Posterior vena cava (tissue), 2 donors: Measurements from ENCODE around the gene RNF169. TPM values are rescaled to one million over a fixed set of nuclear protein-coding genes. Genes with fewer than 3 reads are reported as not detected.
"Not testable (repeated sequence)": the region's sequence is repeated elsewhere in the genome, so short reads cannot be mapped to it uniquely, and the experiment has no call there.

Experiments
- DNase-seq: peaks from one replicate; pipeline ENCODE4 v3.0.0-alpha.2; 2020; ENCODE audit warnings: low spot score
- intact Hi-C, 2 donors: fragments of 100-400 bp; cut with DNase I; formaldehyde crosslinking; loops; one replicate each; pipeline versions ENCODE4 v1.14.1 to v1.14.2; 2022 to 2023
- total RNA-seq, 2 donors: library from RNA; stranded (reverse); fragmentation: NEBNext Ultra II Directional; extraction: Animal tissue kit (Norgen Biotek cat#: 25700); gene quantifications; one replicate each; pipeline ENCODE4 v1.2.1, GENCODE V29; 2021
- donor health status: DM: yes; HTN: yes; CAD: no.
- donor health status: DM: yes; HTN: yes; CAD: no.

Gene RNF169
- total RNA-seq, 2 donors from 2014 or later, result 14.7 to 19.8 TPM

- DNase-seq, result no peak
- intact Hi-C loops, result loop anchor here (5.0 to 10.0 kb wide), 3 partner anchors 111 to 261 kb away; partner anchors contain the start of gene KCNE3 (in 1 of the 2)
Measured at GRCh38 chr11:74725701-74726100, 22.9 kb upstream of the RNF169 start.

- DNase-seq, result peak; percentile 87
- intact Hi-C loops, result loop anchor here (5.0 to 10.0 kb wide), 3 partner anchors 112 to 262 kb away; partner anchors contain the start of gene KCNE3 (in 1 of the 2)
Measured at GRCh38 chr11:74726547-74727182, 22.0 kb upstream of the RNF169 start.

DNA sequence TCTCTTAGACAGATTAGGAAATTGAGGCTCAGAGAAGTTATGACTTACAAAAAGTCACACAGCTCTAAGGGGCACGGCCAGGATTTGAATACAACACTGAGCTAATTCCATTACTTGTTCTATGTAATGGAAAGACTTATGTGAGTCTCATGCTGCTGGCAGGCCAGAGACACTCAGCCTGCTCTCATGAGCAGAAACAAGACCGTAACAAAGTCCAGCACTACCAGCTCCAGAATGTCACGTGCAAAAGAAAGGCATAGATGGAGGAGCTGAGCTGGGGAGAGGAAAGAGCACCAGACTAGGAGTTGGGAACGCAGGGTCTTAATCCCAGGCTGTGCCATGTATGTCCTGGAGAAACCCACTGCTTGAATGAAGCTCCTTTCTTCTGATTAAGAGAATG lies 19.3 kb upstream of the RNF169 start:
- DNase-seq, result no peak
- intact Hi-C loops, result loop anchor here (5.0 to 10.0 kb wide), 3 partner anchors 115 to 265 kb away; partner anchors contain the start of gene KCNE3 (in 1 of the 2)

DNA sequence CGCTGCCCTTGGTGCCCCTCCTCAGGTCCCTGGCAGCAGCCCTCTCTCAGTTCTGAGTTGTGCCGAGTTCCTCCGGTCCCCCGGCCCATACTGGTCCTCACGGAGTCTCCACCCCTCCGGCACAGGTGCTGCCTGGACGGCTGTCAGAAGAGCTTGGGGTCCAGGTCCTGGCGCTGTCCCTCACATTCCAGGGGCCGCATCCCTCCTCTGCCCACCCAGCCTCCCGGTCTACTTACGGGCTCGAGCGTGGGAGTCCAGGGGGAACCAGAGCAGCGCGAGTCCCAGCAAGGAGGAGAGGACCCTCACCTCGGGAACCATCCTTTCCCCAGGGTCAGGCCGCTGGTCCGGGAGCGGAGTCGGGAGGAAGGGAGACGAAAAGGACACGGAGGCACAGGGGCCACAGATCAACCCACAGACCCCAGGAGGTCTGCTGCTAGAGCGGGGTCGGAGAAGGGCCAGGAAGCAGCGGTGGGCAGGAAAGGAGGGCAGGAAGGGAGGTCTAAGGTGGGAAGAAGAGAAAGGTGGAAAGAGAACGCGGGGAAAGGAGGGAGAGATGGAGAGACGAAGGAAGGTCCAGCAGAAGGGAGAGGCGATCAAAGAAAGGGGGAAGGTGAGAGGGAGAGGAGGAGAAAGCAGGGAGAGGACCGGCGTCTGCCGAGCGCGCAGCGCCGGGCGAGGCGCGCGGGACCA lies 17.9 kb upstream of the RNF169 start:
- intact Hi-C loops, result no loop called here

DNA sequence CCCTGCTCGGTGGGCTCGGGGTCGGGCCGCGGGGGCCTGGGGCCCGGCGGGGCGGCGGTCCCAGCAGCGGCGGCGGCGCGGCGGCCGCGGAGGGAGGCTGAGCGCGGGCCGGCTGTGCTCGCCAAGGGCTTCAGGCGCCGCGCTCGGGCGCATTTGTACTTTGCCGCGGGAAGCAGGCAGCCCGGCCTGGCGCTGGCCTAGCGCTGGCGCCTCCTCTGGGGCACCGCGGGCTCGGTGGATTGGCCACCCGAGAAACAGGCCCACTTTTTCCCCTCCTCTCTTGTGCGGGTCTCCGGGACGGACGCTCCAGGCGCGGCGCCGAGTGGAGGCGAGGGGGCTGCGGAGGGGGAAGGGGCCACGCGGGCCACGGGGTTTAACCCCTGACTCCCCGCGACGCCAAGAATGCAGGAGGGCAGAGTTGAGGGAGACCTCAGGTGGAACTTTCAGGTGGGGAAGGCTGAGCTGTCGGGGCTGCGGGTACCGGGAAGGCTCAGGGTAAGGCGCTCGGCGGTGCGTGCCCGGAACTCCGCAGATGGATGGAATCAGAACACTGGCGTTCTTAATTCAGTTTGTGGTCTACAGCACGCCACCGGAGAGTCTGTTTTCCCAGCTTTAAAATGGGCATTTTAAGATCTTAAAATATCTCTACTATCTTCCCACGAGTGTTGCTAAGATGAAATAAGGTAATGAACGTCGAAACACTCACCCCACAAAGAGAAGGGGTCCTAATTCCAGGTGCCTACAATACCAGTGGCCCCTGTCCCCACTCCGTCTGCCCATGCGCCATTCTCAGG lies 17.2 kb upstream of the RNF169 start, which contains the start of gene CHRDL2:
TSS of gene CHRDL2 (minus strand) at position 126 of the 794 bp plus-strand sequence. CDS start 538 bp downstream, outside the sequence.
- intact Hi-C loops, result no loop called here
- no peak for DNase-seq

More for the DNA sequence above, 17.9 kb upstream of the RNF169 start:
- no peak for DNase-seq

DNA sequence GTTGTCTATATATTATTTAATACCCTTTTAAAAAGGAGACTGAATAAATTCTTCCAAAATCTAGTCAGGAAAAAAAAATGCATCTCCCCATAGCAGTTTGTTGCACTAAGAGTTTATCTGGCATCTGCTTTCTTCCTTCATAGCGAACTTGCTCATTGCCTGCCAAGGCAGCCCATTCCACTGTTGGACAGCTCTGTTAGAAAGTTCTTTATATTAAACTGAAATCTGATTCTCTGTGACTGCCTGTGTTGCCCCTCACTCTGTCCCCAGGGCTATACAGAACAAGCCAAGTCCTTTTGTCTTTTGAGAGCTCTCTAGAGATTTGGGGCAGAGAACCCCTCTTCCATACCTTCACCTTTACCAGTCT lies 14.1 kb upstream of the RNF169 start:
- no peak for DNase-seq
- intact Hi-C loops, result no loop called here

DNA sequence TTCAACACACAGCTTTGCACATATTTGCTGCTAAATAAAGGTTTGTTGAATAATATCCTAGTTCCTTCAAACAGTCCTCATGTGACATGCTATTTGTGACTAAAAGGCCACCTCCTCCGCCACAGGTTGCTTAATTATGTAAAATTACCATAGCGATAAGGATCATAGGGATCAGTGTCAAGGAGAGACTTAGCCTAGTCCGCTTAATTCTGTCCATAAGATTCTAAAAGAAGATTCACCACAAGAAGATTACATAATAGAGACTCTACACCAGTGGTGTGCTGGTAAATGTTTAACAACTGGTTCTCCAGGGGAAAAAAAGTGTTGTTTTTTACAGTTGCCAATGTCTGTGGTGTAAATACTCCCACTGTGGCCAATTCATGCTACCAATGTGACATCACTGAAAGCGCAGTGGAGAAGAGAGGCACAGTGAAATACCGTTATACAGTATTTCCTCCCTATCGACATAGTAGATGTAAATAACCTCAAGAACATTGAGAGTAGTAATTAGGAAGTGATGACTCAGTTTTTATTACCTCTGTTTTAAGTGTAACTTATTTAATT lies 13.2 kb upstream of the RNF169 start:
- DNase-seq, result no peak
- intact Hi-C loops, result no loop called here

DNA sequence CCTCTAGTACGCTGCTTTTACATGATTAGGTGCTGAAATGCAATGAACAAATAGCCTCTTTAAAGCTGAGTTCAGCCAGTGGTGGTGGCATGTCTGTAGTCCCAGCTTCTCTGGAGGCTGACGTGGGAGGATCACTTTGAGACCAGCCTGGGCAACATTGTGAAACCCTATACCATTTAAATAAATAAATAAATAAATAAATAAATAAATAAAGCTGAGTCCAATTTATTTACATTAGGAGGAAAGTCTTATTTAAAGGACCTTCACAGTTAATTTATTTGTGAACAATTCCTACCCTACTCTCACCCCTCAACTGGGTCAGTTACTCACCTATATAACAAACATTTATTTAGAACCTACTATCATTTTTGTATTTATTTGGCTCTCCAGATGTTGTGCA lies 12.6 kb upstream of the RNF169 start:
- no peak for DNase-seq
- intact Hi-C loops, result no loop called here

- no peak for DNase-seq
- intact Hi-C loops, result loop anchor here in 1 of 2 donors (5.0 kb wide), 1 partner anchor 287 kb away; no protein-coding TSS in a partner anchor
Measured at GRCh38 chr11:74739546-74740270, 8.9 kb upstream of the RNF169 start.

GRCh38 chr11:74742070-74742469 lies 6.6 kb upstream of the RNF169 start:
- intact Hi-C loops, result loop anchor here in 1 of 2 donors (5.0 kb wide), 1 partner anchor 290 kb away; no protein-coding TSS in a partner anchor
- DNase-seq, result no peak

DNA sequence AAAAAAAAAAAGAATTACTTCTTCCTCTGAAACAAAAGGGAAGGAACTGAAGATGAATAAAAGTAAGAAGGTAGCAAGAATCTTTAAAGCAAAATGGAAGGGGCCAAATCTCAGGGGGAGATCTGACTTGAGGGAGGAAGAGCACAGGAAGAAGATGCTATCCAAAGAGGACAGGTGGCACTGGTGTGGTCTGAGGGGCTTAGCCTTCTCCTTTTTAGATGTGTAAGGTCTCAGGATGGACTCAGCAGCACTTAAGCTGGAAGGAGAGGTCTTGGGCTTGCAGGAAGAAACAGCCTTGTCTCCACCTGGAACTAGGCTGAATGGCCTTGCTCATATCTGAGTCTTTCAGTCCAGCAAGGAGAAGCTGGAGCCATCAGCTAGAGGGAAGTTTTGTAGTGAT lies 5.0 kb upstream of the RNF169 start:
- DNase-seq, result no peak
- intact Hi-C loops, result loop anchor here in 1 of 2 donors (5.0 kb wide), 1 partner anchor 291 kb away; no protein-coding TSS in a partner anchor

DNA sequence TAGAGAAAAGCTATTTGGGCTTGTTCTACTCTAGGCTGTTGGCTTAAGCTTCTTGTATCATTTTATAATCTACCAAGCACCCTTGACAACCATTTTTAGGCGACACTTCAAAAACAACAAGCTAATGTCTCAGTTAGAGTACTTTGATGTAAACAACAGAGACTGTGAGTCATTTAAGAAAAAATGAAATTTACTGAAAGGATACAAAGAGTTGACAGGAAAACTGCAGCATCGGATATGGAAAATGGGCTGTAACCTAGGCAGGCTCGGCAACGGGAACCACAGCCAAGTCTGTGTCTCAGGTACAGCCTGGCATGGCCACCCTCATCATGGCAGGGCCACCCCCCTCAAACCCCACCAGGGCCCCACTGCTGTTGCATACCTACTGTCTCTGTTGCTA lies 4.4 kb upstream of the RNF169 start:
- intact Hi-C loops, result loop anchor here in 1 of 2 donors (5.0 kb wide), 1 partner anchor 292 kb away; no protein-coding TSS in a partner anchor
- DNase-seq, result no peak

GRCh38 chr11:74746868-74747267 lies 1.8 kb upstream of the RNF169 start:
- intact Hi-C loops, result loop anchor here in 1 of 2 donors (5.0 kb wide), 1 partner anchor 1315 kb away; no protein-coding TSS in a partner anchor
- no peak for DNase-seq

GRCh38 chr11:74749127-74749964 lies 697 bp downstream of the RNF169 start:
- intact Hi-C loops, result loop anchor here in 1 of 2 donors (5.0 kb wide), 1 partner anchor 1313 kb away; no protein-coding TSS in a partner anchor
- no peak for DNase-seq

DNA sequence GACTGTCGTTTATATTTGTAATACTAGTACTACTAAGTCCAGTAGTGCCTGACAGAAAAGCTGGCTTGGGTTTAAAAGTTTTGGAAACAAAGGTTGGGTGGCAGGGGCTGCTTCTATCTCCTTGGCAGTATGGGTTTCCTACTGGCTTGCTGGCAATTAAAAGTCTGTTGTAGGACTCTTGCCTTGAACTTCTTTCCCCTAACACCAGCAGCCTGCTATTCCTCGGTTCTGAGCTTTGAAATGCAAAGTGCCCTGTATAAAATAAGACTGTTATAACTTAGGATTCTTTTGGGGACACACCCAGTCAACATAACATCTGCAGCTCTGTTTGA lies 1.3 kb downstream of the RNF169 start:
- intact Hi-C loops, result loop anchor here in 1 of 2 donors (5.0 kb wide), 1 partner anchor 1312 kb away; no protein-coding TSS in a partner anchor

GRCh38 chr11:74750598-74750997 lies 1.9 kb downstream of the RNF169 start:
- intact Hi-C loops, DNase-seq: not testable (repeated sequence)

More for the DNA sequence above, 1.3 kb downstream of the RNF169 start:
- DNase-seq, result no peak

GRCh38 chr11:74751303-74751702 lies 2.7 kb downstream of the RNF169 start:
- intact Hi-C loops, result no loop called here
- no peak for DNase-seq
